Nephron (organoid): ENCODE results near the gene ADCY5.

Source experiments
- H3K27ac Mint-ChIP-seq, 3 experiments: 2 replicates each; pipeline ENCODE4 v1.8.0; 2020; ENCODE audit warnings: mixed read lengths in 3 of 3, mild to moderate bottlenecking in 2 of 3, moderate library complexity in 1 of 3
- H3K27me3 Mint-ChIP-seq: 2 replicates; pipeline ENCODE4 v1.8.0; 2021; ENCODE audit warnings: low read depth, mild to moderate bottlenecking, moderate library complexity, mixed read lengths
- H3K36me3 Mint-ChIP-seq: 2 replicates; pipeline ENCODE4 v1.8.0; 2020; ENCODE audit warnings: low read depth, mixed read lengths
- H3K4me1 Mint-ChIP-seq: 2 replicates; pipeline ENCODE4 v1.8.0; 2020; ENCODE audit warnings: mixed read lengths
- H3K4me3 Mint-ChIP-seq, 3 experiments: 2 replicates each; pipeline ENCODE4 v1.8.0; 2020; ENCODE audit warnings: mild to moderate bottlenecking in 3 of 3, mixed read lengths in 3 of 3, moderate library complexity in 2 of 3
- H3K9me3 Mint-ChIP-seq: 2 replicates; pipeline ENCODE4 v1.8.0; 2020; ENCODE audit warnings: mixed read lengths
- TF ChIP-seq, protein P1 (sequence below), 3 experiments: fragments of 200-600 bp; sonication (generic); IDR thresholded peaks; one replicate each; pipeline ENCODE4 v1.5.0; 2021; ENCODE audit warnings: antibody characterized with exemption in 3 of 3; ENCODE audit not compliant: unreplicated experiment in 3 of 3

Gene ADCY5

DNA sequence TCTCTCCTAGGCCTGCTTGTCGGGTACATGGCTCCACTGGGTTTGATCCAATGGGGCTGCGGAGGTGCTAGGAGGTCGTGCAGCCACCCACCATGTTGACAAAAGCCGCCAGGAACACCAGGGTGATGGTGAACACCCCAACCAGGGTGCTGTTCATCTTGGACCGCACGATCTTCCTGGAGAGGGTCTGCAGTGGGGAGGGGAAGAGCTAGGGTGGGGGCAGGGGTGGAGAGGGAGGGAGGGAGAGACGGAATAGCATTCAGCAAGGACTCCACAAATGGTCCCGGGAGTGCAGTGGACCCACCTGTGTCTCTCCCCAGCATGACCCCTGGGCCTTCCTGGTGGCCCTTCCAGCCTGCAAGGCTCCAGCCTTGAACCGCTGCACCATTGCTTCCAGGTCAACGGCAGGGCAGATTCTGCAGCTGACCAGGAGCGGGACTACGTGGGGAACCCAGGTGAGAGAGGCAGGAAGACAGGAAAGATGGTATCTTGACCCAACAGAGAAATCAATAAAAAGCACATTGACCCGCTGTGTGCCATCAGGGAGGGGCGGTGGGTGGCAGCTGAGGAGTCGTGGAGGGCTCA, 144.8 kb downstream of the ADCY5 start:
- H3K36me3 Mint-ChIP-seq, result peaks cover 8% of the 10 kb centered on the region
- peaks cover 3% of the 10 kb centered on the region for H3K27me3 Mint-ChIP-seq
- H3K9me3 Mint-ChIP-seq, result no peaks in the 10 kb centered on the region
- H3K27ac Mint-ChIP-seq, result no peak overlapping the region
- no peak overlapping the region for H3K4me3 Mint-ChIP-seq
- TF ChIP-seq, protein P1, sequence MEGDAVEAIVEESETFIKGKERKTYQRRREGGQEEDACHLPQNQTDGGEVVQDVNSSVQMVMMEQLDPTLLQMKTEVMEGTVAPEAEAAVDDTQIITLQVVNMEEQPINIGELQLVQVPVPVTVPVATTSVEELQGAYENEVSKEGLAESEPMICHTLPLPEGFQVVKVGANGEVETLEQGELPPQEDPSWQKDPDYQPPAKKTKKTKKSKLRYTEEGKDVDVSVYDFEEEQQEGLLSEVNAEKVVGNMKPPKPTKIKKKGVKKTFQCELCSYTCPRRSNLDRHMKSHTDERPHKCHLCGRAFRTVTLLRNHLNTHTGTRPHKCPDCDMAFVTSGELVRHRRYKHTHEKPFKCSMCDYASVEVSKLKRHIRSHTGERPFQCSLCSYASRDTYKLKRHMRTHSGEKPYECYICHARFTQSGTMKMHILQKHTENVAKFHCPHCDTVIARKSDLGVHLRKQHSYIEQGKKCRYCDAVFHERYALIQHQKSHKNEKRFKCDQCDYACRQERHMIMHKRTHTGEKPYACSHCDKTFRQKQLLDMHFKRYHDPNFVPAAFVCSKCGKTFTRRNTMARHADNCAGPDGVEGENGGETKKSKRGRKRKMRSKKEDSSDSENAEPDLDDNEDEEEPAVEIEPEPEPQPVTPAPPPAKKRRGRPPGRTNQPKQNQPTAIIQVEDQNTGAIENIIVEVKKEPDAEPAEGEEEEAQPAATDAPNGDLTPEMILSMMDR (IDR thresholded peaks at IDR 0.05; ENCODE audit: unreplicated experiment in 3 of 3), result no peak
- H3K4me1 Mint-ChIP-seq, result no peaks in the 10 kb centered on the region

DNA sequence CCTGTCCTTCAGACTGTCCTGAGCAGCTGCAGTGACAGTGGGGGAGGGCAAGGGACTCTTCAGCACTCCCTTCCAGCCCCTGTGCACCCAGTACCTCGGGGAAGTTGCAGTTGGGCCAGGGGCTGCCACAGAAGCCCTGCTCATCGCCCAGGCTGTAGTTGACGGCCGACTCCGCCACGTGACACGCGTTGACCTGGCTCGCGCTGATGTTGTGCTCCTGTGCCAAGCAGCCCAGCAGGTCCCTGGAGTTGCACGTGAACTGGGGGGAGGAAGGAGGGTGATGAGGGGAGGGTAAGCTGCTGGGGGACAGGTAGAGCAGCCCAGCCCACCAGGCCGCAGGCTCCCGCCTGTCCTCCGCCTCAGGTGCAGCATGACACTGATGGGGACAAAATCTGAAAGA, 145.9 kb downstream of the ADCY5 start:
- Mint-ChIP-seq H3K4me3 (no peak overlapping the region), H3K9me3 (no peaks in the 10 kb centered on the region), H3K27ac (no peak overlapping the region), H3K4me1 (no peaks in the 10 kb centered on the region), H3K36me3 (peaks cover 8% of the 10 kb centered on the region), H3K27me3 (peaks cover 3% of the 10 kb centered on the region)
- TF ChIP-seq, protein P1 (IDR thresholded peaks at IDR 0.05; ENCODE audit: unreplicated experiment in 3 of 3), result no peak

DNA sequence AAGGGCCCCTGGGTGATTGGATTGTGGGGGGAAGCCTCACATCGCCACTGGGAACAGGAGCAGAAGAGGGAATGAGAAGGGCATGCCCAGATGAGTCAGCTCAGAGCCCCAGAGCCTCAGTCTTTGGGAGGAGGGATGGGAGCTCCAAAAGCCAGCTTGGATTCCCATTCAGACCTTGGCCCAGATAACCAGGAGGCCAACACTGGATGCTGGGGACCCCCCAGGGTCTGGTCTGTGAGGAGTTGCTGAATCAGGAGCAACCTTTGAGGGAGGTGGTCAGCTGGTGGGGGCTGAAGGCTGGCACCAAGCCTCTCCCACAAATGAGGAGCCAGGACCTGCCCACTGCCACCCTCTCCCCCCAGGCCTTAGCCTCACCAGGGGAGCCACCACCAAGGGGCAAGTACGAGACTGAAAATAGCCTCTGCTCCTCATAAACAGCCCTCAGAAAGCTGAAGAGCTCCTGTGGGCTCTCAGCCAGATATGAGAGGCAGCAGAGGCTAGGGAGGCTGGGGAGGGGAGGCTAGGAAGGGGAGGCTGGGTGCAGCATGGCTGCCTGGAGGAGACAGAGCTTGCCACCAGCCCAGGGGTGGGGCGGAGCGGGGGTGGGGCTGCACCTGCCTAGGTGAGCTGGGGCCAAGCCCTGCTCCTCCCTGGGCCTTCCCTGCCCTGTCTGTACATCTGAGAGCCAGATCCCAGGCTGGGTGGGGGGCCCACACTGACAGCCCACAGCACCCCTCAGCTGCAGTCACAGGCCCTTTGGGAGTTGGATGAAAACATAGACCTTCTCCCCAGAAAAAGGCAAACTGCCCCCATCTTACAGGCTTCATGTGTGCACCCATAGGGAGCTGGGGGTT, 147.3 kb downstream of the ADCY5 start:
- Mint-ChIP-seq H3K4me3 (no peak overlapping the region), H3K4me1 (no peaks in the 10 kb centered on the region), H3K27ac (no peak overlapping the region), H3K36me3 (peaks cover 8% of the 10 kb centered on the region), H3K27me3 (peaks cover 3% of the 10 kb centered on the region), H3K9me3 (no peaks in the 10 kb centered on the region)
- TF ChIP-seq, protein P1 (IDR thresholded peaks at IDR 0.05; ENCODE audit: unreplicated experiment in 3 of 3), result no peak

DNA sequence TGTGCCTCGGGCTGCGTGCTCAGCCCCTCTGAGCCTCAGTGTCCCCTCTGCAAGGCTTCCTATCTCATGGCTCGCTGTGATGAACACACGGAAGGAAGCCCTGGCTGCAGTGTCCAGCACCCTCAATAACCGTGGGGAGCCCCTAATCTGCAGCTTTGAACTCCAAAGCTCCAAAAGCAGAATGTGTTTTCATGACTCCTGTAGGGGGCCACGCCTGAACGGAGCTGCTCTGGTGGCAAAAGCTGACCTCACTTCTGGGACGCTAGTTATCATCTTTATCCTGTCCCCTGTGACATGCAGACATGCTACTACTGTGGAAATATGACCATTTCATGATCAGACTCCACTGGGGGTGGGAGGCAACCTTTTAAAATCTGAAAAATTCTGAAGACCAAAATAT, 148.3 kb downstream of the ADCY5 start:
- Mint-ChIP-seq H3K27ac (no peak overlapping the region), H3K4me1 (no peaks in the 10 kb centered on the region), H3K36me3 (peaks cover 8% of the 10 kb centered on the region), H3K9me3 (no peaks in the 10 kb centered on the region), H3K4me3 (no peak overlapping the region), H3K27me3 (peaks cover 5% of the 10 kb centered on the region)
- TF ChIP-seq, protein P1 (IDR thresholded peaks at IDR 0.05; ENCODE audit: unreplicated experiment in 3 of 3), result no peak

DNA sequence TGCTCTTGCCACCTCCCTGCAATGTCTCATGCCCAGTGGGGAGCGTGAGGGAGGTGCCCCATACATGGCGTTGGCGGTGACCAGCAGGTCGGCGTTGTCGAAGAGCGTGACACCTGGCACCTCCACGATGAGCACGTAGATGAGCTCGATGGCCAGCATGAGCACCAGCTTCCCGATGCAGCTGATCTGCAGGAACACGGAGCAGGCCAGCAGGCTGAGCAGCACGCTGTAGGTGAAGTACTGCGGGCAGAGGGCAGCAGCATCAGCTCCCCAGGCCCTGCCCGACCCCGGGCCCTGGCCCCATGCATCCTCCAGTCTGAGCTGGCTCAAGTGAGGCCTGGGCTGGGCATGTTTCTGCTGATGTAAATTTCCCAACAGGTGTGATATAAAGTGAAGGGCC, 148.8 kb downstream of the ADCY5 start:
- no peak overlapping the region for H3K4me3 Mint-ChIP-seq
- H3K27me3 Mint-ChIP-seq, result peaks cover 5% of the 10 kb centered on the region
- H3K36me3 Mint-ChIP-seq, result peaks cover 8% of the 10 kb centered on the region
- no peaks in the 10 kb centered on the region for H3K9me3 Mint-ChIP-seq
- TF ChIP-seq, protein P1 (IDR thresholded peaks at IDR 0.05; ENCODE audit: unreplicated experiment in 3 of 3), result no peak
- H3K4me1 Mint-ChIP-seq, result no peaks in the 10 kb centered on the region
- H3K27ac Mint-ChIP-seq, result no peak overlapping the region
